ENCODE results near the gene DDR2. TPM values are rescaled to one million over a fixed set of nuclear protein-coding genes. Genes with fewer than 3 reads are reported as not detected.

DDR2 gene
- total and polyA plus RNA-seq, 4 donors, result 2.3 to 55.7 (median 17.6) TPM

- Histone ChIP-seq H3K9ac (ENCODE audit: insufficient read depth in 1 of 2, low read length in 2 of 2) (no peak overlapping the region), H3K36me3 (ENCODE audit: control insufficient read depth in 4 of 4, insufficient read depth in 4 of 4, low read length in 4 of 4) (no peaks in the 10 kb centered on the region), H3K27me3 (ENCODE audit: control insufficient read depth in 3 of 3, insufficient read depth in 3 of 3, low read length in 2 of 3) (no peaks in the 10 kb centered on the region), H3K4me1 (ENCODE audit: control insufficient read depth in 5 of 5, insufficient read depth in 5 of 5, low read length in 5 of 5) (peaks cover 0 to 45% (median 15%) of the 10 kb centered on the region in 5 donors), H3K9me3 (ENCODE audit: control insufficient read depth in 4 of 4, insufficient read depth in 3 of 4, low read length in 3 of 4) (peaks cover 0 to 2% (median 0%) of the 10 kb centered on the region in 4 donors), H3K27ac (ENCODE audit: low read depth in 1 of 2, low read length in 1 of 2) (no peak overlapping the region), H3K4me3 (no peak overlapping the region)
- ATAC-seq (ENCODE audit: insufficient read depth, low FRiP score) (no peak), DNase-seq (peak in 2 of 3 donors; percentile 33 to 34)
- TF ChIP-seq CTCF (IDR thresholded peaks at IDR 0.05; ENCODE audit: control extremely low read depth, extremely low read depth), result no peak
- 66 to 88% methylated on average over 3 of the region's 3 CpGs for WGBS, 2 donors
Measured at GRCh38 chr1:162649583-162649982, 17.3 kb downstream of the DDR2 start.

- ATAC-seq (ENCODE audit: insufficient read depth, low FRiP score), result no peak
Measured at GRCh38 chr1:162654915-162655620, 22.8 kb downstream of the DDR2 start.

GRCh38 chr1:162656266-162656665, 24.0 kb downstream of the DDR2 start:
- H3K27ac ChIP-seq (ENCODE audit: low read depth in 1 of 2, low read length in 1 of 2), result no peak overlapping the region
- 50 to 53% methylated on average over 1 of the region's 1 CpG for WGBS, 2 donors
- DNase-seq (no peak), ATAC-seq (ENCODE audit: insufficient read depth, low FRiP score) (no peak)
- H3K9ac ChIP-seq (ENCODE audit: insufficient read depth in 1 of 2, low read length in 2 of 2), result no peak overlapping the region
- no peak for TF ChIP-seq CTCF (IDR thresholded peaks at IDR 0.05; ENCODE audit: control extremely low read depth, extremely low read depth)
- no peaks in the 10 kb centered on the region for H3K36me3 ChIP-seq (ENCODE audit: control insufficient read depth in 4 of 4, insufficient read depth in 4 of 4, low read length in 4 of 4)
- H3K4me1 ChIP-seq (ENCODE audit: control insufficient read depth in 5 of 5, insufficient read depth in 5 of 5, low read length in 5 of 5), result peaks cover 0 to 4% (median 0%) of the 10 kb centered on the region in 5 donors
- H3K4me3 ChIP-seq, result no peak overlapping the region
- no peaks in the 10 kb centered on the region for H3K9me3 ChIP-seq (ENCODE audit: control insufficient read depth in 4 of 4, insufficient read depth in 3 of 4, low read length in 3 of 4)
- no peaks in the 10 kb centered on the region for H3K27me3 ChIP-seq (ENCODE audit: control insufficient read depth in 3 of 3, insufficient read depth in 3 of 3, low read length in 2 of 3)

More at GRCh38 chr1:162654915-162655620, 22.8 kb downstream of the DDR2 start:
- peaks cover 0 to 2% (median 0%) of the 10 kb centered on the region in 4 donors for H3K9me3 ChIP-seq (ENCODE audit: control insufficient read depth in 4 of 4, insufficient read depth in 3 of 4, low read length in 3 of 4)
- no peak overlapping the region for H3K4me3 ChIP-seq
- TF ChIP-seq CTCF (IDR thresholded peaks at IDR 0.05; ENCODE audit: control extremely low read depth, extremely low read depth), result no peak
- H3K4me1 ChIP-seq (ENCODE audit: control insufficient read depth in 5 of 5, insufficient read depth in 5 of 5, low read length in 5 of 5), result peaks cover 0 to 6% (median 0%) of the 10 kb centered on the region in 5 donors
- H3K9ac ChIP-seq (ENCODE audit: insufficient read depth in 1 of 2, low read length in 2 of 2), result no peak overlapping the region
- no peaks in the 10 kb centered on the region for H3K27me3 ChIP-seq (ENCODE audit: control insufficient read depth in 3 of 3, insufficient read depth in 3 of 3, low read length in 2 of 3)
- DNase-seq, result no peak
- no peak overlapping the region for H3K27ac ChIP-seq (ENCODE audit: low read depth in 1 of 2, low read length in 1 of 2)
- 81 to 95% methylated on average over 5 of the region's 5 CpGs for WGBS, 2 donors
- H3K36me3 ChIP-seq (ENCODE audit: control insufficient read depth in 4 of 4, insufficient read depth in 4 of 4, low read length in 4 of 4), result no peaks in the 10 kb centered on the region
